Neural progenitor cell (in vitro differentiated cells): ENCODE results near the gene MZB1. TPM values are rescaled to one million over a fixed set of nuclear protein-coding genes. Genes with fewer than 3 reads are reported as not detected.

Experiments
- DNase-seq: peaks from one replicate; pipeline ENCODE4 v3.0.0-alpha.2; 2016; ENCODE audit warnings: low spot score
- H2AFZ ChIP-seq: fragments of 200-600 bp; sonication (generic); replicated peaks from 2 replicates; pipeline ENCODE4 v1.6.1; 2016; ENCODE audit warnings: antibody characterized with exemption
- H3F3A ChIP-seq: fragments of 200-600 bp; sonication (generic); 2 replicates; pipeline ENCODE4 v1.6.1; 2016; ENCODE audit warnings: antibody characterized with exemption, low read depth
- H3K27ac ChIP-seq: fragments of 200-600 bp; sonication (generic); 2 replicates; pipeline ENCODE4 v1.5.1; 2016; ENCODE audit warnings: mild to moderate bottlenecking
- H3K27me3 ChIP-seq: fragments of 200-600 bp; sonication (generic); 2 replicates; pipeline ENCODE4 v1.6.1; 2016; ENCODE audit warnings: mild to moderate bottlenecking, moderate library complexity
- H3K36me3 ChIP-seq: fragments of 200-600 bp; sonication (generic); 2 replicates; pipeline ENCODE4 v1.5.1; 2016
- H3K4me1 ChIP-seq: fragments of 200-600 bp; sonication (generic); 2 replicates; pipeline ENCODE4 v1.6.1; 2016; ENCODE audit warnings: mixed run types
- H3K4me2 ChIP-seq: fragments of 200-600 bp; sonication (generic); 2 replicates; pipeline ENCODE4 v1.6.1; 2016
- H3K4me3 ChIP-seq: fragments of 200-600 bp; sonication (generic); 2 replicates; pipeline ENCODE4 v1.5.1; 2016
- H3K79me2 ChIP-seq: fragments of 200-600 bp; sonication (generic); 2 replicates; pipeline ENCODE4 v1.6.1; 2016; ENCODE audit warnings: low read depth
- H3K9ac ChIP-seq: fragments of 200-600 bp; sonication (generic); 2 replicates; pipeline ENCODE4 v1.6.1; 2016
- H3K9me3 ChIP-seq: fragments of 200-600 bp; sonication (generic); 2 replicates; pipeline ENCODE4 v1.5.1; 2016; ENCODE audit warnings: low read depth
- H4K20me1 ChIP-seq: fragments of 200-600 bp; sonication (generic); 2 replicates; pipeline ENCODE4 v1.6.1; 2016; ENCODE audit warnings: low read depth
- H3K27ac Mint-ChIP-seq: 3 replicates; pipeline ENCODE4 v1.8.0; 2021; ENCODE audit warnings: mixed read lengths
- H3K27me3 Mint-ChIP-seq: 2 replicates; pipeline ENCODE4 v1.8.0; 2022; ENCODE audit warnings: low read depth, mild to moderate bottlenecking, inconsistent platforms, moderate library complexity, mixed read lengths; ENCODE audit not compliant: insufficient read depth
- H3K36me3 Mint-ChIP-seq: 3 replicates; pipeline ENCODE4 v1.8.0; 2021; ENCODE audit warnings: mixed read lengths
- H3K4me1 Mint-ChIP-seq: 3 replicates; pipeline ENCODE4 v1.8.0; 2021; ENCODE audit warnings: mixed read lengths
- H3K4me3 Mint-ChIP-seq: 3 replicates; pipeline ENCODE4 v1.8.0; 2021; ENCODE audit warnings: mild to moderate bottlenecking, moderate library complexity, mixed read lengths
- H3K9me3 Mint-ChIP-seq: 3 replicates; pipeline ENCODE4 v1.8.0; 2020; ENCODE audit warnings: mixed read lengths
- CTCF ChIP-seq: fragments of 200-600 bp; sonication (generic); IDR thresholded peaks from 2 replicates; pipeline ENCODE4 v1.5.1; 2017; ENCODE audit warnings: antibody characterized with exemption, mild to moderate bottlenecking
- EZH2 ChIP-seq: fragments of 200-600 bp; sonication (generic); IDR thresholded peaks from 2 replicates; pipeline ENCODE4 v1.6.1; 2017; ENCODE audit warnings: antibody characterized with exemption, mild to moderate bottlenecking, moderate library complexity
- EZH2phosphoT487 ChIP-seq: fragments of 200-600 bp; sonication (generic); IDR thresholded peaks from 2 replicates; pipeline ENCODE4 v1.6.1; 2017; ENCODE audit warnings: antibody characterized with exemption
- total RNA-seq: library from RNA; depleted of rRNA; stranded (reverse); fragments of >200 nt; gene quantifications from 2 replicates; pipeline ENCODE4 v1.2.3, GENCODE V29; 2015; ENCODE audit warnings: low replicate concordance

The MZB1 gene
- total RNA-seq, 1 donor from 2014 or later: not detected

- H3K27ac Mint-ChIP-seq: no peak overlapping the region
- no peaks in the 10 kb centered on the region for H3K36me3 Mint-ChIP-seq
Observed at GRCh38 chr5:139406963-139407362, 17.2 kb upstream of the MZB1 start.

DNA sequence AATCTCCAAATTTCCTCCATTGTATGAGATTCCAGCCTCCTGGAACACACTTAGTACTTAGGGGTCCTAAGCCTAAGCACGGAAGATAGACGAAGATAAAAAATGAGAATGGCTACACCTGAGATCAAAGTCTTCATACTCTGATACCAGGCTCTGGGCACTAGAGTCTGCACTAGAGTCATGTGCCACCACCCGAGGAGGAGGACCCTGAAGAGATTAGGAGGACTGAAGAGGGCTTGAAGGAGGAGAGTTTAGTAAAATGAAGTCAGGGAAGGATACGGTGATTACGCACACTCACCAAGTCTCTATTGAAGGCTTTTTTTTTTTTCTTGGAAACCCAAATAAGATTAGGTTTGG lies 14.7 kb upstream of the MZB1 start:
- H3K27me3 Mint-ChIP-seq: no peaks in the 10 kb centered on the region
- Histone ChIP-seq H4K20me1 (no peaks in the 10 kb centered on the region), H3K79me2 (no peaks in the 10 kb centered on the region), H3K4me2 (peak overlapping the region; percentile 83), H3K27me3 (no peaks in the 10 kb centered on the region), H2AFZ (peak overlapping the region; percentile 88), H3K4me1 (peaks cover 6% of the 10 kb centered on the region), H3K9me3 (no peaks in the 10 kb centered on the region), H3K4me3 (peak overlapping the region; percentile 59), H3F3A (peaks cover 24% of the 10 kb centered on the region), H3K9ac (no peak overlapping the region), H3K36me3 (no peaks in the 10 kb centered on the region), H3K27ac (peak overlapping the region; percentile 86)
- H3K27ac Mint-ChIP-seq: peak overlapping the region; percentile 100
- TF ChIP-seq CTCF: no peak
- no peak for TF ChIP-seq EZH2phosphoT487
- TF ChIP-seq EZH2: no peak
- peaks cover 1% of the 10 kb centered on the region for H3K36me3 Mint-ChIP-seq
- DNase-seq: no peak
- H3K4me3 Mint-ChIP-seq: peak overlapping the region; percentile 95
- peaks cover 29% of the 10 kb centered on the region for H3K4me1 Mint-ChIP-seq
- H3K9me3 Mint-ChIP-seq: no peaks in the 10 kb centered on the region

More at GRCh38 chr5:139406963-139407362, 17.2 kb upstream of the MZB1 start:
- Histone ChIP-seq H3K4me3 (no peak overlapping the region), H3K79me2 (no peaks in the 10 kb centered on the region), H3K9me3 (no peaks in the 10 kb centered on the region), H3K4me2 (no peak overlapping the region), H3F3A (peaks cover 31% of the 10 kb centered on the region), H3K36me3 (no peaks in the 10 kb centered on the region), H3K4me1 (peaks cover 6% of the 10 kb centered on the region), H4K20me1 (no peaks in the 10 kb centered on the region), H3K27ac (no peak overlapping the region), H3K27me3 (no peaks in the 10 kb centered on the region), H2AFZ (no peak overlapping the region), H3K9ac (no peak overlapping the region)
- TF ChIP-seq EZH2phosphoT487: no peak
- TF ChIP-seq CTCF: no peak
- TF ChIP-seq EZH2: no peak
- DNase-seq: no peak
- Mint-ChIP-seq H3K4me3 (no peak overlapping the region), H3K9me3 (no peaks in the 10 kb centered on the region), H3K27me3 (no peaks in the 10 kb centered on the region), H3K4me1 (peaks cover 29% of the 10 kb centered on the region)

DNA sequence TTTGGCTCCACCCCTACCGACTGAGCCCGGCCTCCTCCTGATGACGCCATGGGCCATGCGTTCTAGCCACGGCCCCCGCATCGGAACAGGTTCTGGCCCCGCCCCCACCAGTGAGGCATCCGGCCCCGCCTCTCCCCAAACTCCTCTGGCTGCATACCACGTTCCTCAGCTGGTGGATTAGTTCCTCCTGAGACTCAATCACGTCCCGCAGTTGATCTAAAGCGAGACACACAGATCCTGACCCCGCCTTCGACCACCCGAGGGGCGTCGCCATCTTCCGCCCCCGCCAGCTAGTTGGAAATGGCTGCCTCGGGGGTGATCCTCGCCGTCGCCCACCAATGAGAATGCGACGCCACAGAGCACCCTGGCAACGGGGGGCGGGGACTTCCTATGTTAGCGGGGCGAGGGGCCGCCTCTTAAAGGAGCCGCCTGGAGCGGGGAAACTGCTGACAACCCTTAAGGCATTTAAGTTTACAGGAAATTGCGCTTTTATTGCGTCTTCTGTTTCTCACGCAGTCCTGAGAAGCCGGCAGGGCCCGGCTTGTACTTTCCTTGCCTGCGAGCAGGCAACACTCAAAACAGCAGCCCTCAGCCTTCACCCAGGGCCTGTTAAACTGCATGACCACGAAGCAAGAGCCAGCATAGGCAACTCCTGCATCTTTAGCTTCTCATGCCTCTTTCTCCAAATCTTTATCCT lies 14.2 kb upstream of the MZB1 start, which contains the start of gene SPATA24:
TSS of gene SPATA24 (minus strand) at position 303 of the 697 bp plus-strand sequence. CDS start at position 274, 29 bp downstream.
- Histone ChIP-seq H3K9ac (peak within 1 kb of the TSS; percentile 35), H3F3A (peaks cover 24% of the 10 kb centered on the region), H3K79me2 (no peaks in the 10 kb centered on the region), H3K4me1 (peaks cover 6% of the 10 kb centered on the region), H3K9me3 (no peaks in the 10 kb centered on the region), H2AFZ (peak within 1 kb of the TSS; percentile 88), H3K4me3 (peak within 1 kb of the TSS; percentile 59), H3K36me3 (no peaks in the 10 kb centered on the region), H4K20me1 (no peaks in the 10 kb centered on the region), H3K4me2 (peak within 1 kb of the TSS; percentile 83), H3K27ac (peak within 1 kb of the TSS; percentile 86), H3K27me3 (no peaks in the 10 kb centered on the region)
- Mint-ChIP-seq H3K9me3 (no peaks in the 10 kb centered on the region), H3K4me3 (peak within 1 kb of the TSS; percentile 95), H3K4me1 (peaks cover 29% of the 10 kb centered on the region), H3K27me3 (no peaks in the 10 kb centered on the region), H3K36me3 (peaks cover 1% of the 10 kb centered on the region), H3K27ac (peak within 1 kb of the TSS; percentile 100)
- peak; percentile 99 for DNase-seq
- no peak for TF ChIP-seq CTCF
- TF ChIP-seq EZH2phosphoT487: no peak
- TF ChIP-seq EZH2: no peak
